Fibroblast of skin of left quadriceps (primary cell): Measurements from ENCODE around the gene FRAS1.
"Not testable (repeated sequence)": the region's sequence is repeated elsewhere in the genome, so short reads cannot be mapped to it uniquely, and the experiment has no call there.

Source experiments
- DNase-seq, 2 experiments: peaks; one replicate each; pipeline ENCODE4 v3.0.0-alpha.2; 2013; ENCODE audit warnings: low read depth in 2 of 2

FRAS1 gene

DNA sequence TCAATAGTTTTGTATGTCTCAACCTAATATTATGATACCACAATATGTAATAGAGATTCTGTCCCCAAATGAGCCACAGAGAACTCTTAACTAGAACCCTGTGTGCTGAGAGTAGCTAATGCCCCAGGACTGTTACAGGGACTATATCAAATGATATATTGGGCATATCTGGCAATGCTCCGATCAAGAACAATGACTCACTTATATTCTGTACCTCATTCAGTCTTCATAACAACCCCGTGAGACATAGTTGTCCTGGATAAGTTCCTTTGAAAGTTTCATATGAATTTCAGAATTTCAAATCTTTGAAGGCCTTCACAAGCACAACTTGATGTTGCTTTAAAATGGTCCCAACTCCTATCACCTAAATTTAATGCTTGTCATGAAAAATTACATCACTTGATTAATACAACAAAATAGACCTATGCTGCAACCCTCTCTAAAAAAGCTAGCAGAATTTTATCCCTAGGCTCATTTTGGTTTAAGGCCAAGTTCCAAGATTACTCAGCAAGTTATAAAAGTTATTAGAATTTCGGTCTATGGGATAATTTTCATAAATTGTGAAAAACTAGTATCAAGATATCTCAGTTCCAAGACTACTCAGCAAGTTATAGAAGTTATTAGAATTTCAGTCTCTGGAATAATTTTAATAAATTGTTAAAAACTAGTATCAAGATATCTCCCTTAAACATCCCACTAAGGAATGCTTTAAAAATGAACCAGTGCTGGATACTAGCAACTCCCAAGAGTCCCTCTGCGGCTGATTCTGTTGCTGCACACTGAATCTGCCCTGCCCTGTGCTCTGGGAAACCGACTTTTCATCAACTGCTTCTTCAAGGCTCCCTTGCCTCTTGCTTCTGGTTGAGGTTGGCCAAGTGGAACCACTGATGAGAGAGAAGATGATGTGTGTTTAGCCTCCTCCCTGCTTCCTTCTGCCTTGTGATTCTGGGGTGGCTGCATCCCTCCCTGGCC lies 488.4 kb downstream of the FRAS1 start:
- no peak for DNase-seq

DNA sequence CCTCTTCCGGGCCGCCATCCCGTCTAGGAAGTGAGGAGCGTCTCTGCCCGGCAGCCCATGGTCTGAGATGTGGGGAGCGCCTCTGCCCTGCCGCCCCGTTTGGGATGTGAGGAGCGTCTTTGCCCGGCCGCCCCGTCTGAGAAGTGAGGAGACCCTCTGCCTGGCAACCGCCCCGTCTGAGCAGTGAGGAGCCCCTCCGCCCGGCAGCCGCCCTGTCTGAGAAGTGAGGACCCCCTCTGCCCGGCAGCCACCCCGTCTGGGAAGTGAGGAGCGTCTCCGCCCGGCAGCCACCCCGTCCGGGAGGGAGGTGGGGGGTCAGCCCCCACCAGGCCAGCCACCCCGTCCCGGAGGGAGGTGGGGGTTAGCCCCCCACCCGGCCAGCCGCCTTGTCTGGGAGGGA lies 490.8 kb downstream of the FRAS1 start:
- not testable (repeated sequence) for DNase-seq

DNA sequence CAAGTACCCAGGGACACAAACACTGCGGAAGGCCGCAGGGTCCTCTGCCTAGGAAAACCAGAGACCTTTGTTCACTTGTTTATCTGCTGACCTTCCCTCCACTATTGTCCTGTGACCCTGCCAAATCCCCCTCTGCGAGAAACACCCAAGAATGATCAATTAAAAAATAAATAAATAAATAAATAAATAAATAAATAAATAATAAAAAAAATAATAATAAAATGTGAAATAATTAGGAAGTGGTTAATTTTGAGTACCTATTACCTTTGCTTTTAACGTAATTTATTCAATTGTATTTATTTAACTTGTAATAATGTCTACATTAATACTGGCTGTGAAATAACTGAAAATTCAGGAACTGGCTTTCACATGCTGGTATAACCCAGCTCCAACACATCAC lies 491.8 kb downstream of the FRAS1 start:
- DNase-seq: not testable (repeated sequence)

DNA sequence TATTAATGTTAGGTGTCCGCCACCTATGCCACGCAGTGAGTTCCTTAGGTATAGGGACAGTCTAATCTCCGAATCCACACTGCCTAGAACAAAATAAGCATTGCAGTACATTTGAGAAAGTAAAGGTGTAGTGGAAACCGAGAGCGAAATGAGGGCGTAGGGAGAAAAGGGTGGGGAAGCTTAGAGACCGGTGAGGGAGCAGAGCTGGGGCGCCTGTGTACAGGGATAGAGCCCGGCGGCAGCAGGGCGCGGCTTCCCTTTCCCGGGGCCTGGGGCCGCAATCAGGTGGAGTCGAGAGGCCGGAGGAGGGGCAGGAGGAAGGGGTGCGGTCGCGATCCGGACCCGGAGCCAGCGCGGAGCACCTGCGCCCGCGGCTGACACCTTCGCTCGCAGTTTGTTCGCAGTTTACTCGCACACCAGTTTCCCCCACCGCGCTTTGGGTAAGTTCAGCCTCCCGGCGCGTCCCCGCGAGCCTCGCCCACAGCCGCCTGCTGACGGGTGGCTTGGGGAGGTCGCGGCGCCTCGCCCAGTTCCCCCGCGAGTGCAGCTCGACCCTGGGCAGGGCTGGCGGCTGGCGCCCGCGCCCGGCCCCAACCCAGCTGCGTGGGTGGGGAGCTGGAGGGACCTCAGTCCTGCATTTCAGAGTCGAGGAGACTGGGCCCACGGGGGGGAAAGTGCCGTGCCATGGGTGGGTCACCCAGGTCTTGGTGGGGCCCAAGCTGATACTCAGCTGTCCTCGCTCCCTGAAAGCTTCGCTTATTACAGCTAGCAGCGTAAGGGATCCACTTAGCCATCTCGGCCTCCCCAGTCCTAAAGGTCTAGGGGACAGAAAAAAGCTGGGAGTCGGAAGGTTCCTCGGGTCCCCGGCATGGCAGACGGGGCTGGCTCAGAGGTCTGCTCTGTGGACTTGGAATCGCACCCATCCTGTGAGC lies 494.6 kb downstream of the FRAS1 start, which contains the start of gene ANXA3:
Gene ANXA3, plus strand, starts transcription at position 351 of the 932 bp plus-strand sequence. CDS start 2,704 bp downstream, outside the sequence.
- DNase-seq: no peak

DNA sequence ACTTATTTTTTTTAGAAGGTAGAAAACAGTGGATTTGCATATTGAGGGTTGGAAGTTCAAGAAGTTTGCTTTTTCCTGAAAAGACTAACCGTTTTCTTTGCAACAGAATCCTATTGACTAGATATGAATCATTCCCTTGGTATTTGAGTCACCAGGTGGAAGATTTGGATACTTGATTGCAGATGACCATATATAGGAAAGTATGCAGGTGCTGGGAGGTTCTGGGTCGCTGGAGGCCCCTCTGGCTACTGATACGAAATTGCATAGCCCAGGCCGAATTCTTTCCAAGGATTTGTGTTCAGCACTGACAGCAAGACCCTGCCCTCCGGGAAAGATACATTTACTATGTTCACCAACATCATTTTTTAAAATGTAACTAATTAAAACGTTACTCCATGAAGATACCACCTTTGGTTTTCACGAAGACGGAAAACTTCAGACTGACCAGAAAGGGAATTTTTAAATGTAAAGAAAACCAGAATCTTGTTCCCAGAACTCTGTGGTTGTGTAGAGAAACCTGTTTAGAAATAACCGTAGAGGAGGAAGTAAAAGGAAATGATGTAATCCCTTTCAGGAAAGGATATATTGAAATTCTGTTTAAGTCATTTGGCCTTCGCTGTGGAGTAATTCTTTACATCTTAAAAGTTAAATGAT lies 495.4 kb downstream of the FRAS1 start:
- DNase-seq: no peak

DNA sequence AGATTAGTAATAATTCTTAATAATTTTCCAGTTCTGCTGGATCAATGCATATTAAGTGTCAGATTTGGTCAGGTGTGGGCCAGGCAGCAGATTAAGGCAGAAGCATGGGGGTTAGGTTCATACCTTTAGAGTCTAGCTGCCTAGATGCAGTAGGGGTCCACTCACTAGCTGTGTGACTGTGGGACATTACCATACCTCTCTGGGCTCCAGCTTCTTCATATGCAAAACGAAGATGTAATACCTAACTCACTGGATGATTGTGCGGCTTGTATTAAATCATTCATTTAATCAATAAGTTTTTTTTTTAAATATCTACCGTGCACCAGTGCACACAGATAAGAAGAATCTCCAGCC lies 495.9 kb downstream of the FRAS1 start:
- DNase-seq: no peak

DNA sequence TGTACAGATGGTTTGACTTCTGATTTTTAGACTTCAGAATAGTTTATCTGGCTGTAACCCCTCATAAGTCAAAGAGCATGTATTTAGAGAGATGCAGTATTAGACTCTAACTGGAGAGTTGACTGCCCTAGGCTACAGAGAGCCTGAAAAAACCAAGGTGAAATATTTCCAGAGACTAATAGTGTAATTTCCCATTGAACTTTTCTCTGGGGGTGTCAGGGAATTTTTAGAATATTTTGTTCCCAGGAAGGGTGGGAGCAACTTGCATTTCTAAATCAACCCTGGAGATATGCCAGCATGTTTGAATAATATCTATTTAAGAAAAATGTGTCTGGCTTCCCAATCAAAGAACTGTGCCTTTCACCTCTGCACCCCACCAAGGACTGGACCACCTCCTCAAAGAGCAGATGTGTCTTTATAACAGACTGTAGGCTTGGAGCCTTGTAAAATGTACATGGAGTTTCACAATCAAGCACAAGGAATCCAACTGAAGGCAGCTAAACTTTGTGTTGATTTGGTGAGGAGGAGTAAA lies 496.5 kb downstream of the FRAS1 start:
- no peak for DNase-seq

DNA sequence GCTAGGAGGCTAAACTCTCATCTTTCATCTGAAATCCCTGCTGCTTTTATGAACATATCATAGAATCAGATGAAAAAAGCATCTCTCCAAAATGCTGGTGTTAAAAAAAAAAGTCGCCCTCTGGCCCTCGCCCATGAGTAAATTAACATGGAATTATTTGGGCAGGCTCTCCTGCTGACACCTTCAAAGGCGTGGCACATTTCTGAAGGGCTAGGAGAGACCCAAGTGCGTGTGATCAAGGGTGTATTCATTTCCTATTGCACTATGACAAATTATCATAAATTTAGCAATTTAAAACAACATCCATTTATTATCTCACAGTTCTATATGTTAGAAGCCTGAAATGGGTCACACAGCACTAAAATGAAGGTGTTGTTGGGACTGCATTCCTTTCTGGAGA lies 499.5 kb downstream of the FRAS1 start:
- no peak for DNase-seq

DNA sequence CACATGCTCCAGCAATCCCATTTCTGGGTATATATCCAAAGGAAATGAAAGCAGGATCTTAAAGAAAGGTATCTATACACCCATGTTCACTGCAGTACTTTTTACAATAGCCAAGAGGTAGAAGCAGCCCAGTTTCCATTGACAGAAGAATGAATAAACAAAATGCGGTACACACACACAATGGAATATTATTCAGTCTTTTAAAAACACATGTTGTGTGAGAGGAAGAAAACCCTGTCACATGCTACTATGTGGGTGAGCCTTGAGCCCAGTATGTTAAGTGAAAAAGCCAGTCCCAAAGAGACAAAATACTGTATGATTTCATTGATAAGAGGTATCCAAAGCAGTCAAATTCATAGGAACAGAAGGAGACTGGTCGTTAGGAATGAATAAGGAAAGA lies 500.7 kb downstream of the FRAS1 start:
- no peak for DNase-seq

DNA sequence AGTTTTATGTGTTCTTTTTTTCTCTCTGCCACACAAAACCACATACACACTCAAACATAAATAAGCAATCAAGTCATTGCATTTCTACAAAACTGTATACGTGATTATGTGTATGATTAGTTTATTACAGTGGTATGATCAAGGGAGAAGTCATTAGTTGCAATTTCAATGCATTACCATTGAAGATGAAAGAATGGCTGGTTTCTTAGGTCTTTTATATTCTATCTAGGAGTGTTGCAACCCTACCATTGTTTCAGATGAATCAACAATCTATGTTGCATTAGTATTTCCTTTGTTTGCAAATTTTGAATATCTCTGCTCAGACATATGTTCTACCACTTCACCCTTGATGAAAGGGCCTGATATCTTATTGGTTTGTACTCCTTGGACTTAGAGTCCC lies 501.3 kb downstream of the FRAS1 start:
- no peak for DNase-seq

DNA sequence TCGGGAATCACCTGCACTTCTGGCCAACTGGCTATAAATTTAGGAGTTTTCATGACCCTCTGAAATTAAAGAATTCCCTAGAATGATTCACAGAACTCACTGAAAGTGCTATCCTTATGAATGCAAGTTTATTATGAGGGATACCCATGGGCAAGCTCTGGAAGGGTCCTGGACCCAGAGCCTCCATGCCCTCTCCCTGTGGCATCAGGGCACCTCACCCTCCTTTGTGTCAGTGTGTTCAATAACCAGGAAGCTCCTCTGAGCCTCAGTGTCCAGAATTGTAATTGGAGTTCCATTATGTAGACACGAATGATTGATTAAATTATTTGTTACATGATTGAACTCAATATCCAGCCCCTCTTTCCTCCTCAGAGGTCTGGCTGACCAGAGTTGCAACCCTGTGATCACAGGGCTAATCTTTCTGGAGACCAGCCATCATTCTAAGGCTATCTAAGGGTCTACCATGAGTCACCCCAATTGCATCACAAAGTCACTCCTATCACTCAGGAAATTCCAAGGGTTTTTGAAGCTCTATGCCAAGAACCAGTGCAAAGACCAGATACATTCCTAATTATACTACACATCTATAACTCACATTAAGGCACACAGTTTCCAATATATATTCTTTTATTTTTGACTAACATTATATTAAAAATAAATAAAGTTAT lies 503.3 kb downstream of the FRAS1 start:
- peak; percentile 69 to 75 for DNase-seq

DNA sequence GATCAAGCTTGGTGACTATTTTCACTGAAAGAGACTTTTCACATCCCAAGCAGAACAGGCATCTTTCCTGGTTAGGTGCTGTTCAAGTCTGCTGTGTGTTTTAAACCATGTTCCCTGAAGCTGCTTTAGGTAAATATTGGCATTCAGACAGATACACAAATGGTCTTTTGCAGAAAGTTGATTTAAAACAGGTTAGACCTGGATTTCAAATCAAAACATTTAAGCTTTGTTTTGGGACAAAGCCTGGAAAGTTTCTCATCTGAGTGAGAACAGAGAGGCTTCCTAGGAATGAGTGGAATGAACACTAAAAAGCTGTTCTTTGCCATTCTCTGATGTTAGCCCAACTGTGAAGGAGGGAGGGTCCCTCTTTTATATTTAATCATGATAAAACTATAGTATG lies 504.6 kb downstream of the FRAS1 start:
- DNase-seq: no peak

DNA sequence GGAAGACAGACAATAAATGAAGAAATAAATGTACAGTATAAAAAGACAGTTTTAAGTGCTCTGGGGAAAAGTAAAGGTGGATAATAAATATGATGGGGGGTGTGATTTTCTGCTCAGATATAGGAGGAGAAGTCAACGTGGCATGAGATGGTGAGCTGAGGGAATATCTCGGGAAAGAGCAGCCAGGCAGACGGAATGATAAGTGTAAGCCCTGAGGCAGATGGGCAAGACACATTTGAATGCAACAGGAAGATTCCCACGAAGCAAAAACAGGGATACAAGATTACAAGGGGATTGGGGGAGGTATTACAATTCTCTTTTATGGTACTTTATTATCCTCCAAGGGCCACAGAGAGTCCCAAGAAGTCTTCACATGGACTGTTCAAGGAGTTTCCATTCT lies 505.6 kb downstream of the FRAS1 start:
- no peak for DNase-seq

DNA sequence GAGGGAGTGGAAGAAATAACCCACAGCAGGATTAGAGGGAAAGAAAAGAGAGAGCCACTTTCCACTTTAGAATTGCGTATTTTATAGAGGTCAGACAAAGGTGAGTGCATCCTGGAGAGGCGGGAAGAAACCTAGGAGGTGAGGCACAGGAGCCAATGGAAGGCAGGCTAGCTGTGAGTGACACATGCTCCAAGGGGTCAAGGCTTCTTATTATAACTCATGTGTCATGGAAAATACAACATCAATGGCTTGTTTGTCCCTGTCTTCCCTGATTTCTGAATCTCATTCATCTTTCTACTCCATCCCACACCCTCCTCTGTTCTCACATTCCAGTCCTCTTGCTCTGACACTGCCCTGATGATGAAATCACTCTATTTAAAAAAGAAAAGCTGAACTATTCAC lies 508.8 kb downstream of the FRAS1 start:
- no peak for DNase-seq

DNA sequence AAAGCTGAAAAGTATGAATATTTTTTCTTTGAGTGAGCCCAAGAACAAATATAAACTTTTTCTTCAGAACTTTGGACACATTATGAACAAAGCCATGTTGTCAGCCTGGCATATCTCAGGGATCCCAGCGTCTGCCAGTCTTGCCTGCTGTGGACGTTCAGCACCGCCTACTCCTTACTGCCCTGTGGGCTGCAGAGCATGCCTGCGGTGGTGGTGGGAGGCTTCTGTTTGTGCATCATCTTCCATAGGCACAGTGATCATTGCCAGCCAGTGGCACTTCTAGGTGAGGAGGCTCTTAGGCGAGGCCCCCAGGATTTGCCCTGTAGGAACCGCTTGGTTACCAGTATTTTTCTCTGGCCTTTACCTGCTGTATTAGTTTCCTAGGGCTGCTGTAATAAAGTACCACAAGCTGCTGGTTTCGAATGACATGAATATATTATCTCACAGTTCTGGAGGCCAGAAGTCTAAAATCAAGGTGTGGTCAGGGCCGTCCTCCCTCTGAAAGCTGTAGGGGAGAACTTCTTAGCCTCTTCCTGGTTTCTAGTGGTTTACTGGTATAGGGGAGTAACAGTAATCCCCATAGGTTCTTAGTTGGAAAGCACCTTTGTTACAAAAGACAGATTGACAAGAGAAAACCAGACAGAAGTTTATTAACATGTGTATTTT lies 509.8 kb downstream of the FRAS1 start:
- DNase-seq: no peak

DNA sequence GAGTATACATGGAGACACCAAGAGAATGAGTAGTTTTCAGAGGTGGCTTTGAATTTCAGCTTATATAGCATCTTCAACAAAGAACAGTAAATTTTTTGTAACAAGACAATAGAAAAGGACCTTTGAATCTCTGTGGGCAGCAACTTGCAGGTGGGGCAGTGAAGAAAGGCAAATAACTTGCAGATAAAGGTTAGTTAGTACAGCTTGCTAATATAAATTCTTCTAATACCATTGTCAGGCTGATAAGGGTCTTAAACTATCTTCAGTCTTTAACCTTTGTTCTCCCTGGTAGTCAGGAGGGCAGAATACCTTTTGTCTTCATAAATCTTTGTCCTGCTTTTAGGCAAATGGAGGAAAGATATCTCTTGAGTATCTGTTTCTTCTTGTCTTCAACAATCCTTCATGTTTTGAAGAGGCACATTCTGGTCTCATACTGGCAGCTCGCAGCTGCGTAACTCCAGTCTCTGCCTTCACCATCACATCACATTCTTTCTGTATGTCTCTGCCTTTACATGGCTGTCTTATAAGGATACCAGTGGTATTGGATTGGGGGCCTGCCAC lies 510.5 kb downstream of the FRAS1 start:
- DNase-seq: no peak

DNA sequence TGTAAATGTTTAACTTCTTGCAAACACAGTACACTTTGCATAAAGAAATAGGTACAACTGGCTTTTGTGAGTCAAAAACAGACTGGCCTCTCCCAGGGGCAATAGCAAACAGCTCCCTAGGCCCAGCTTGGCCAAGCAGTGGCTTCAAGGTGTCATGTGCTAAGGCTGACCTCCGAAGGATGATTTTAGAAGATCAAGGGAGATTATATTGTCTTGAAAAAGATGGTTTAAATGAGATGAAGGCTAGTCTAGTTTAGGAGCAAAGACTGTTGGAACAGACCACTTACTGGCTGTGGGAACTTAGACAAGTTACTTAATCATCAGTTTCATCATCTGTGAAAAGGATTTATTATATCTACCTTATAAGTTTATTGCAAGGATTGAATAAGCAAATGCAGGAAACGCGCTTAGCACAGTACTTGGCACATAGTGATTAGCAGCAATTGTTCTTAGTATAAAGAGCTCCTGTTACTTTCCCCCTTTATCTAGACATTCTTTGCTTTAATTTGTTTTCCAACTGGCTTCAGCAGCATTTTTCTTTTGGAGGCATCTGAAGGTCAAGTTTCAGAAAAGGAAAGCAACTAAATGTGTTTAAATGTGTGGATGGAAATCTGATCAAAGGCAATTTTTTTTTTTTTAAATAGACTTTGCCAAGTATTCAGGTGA lies 511.6 kb downstream of the FRAS1 start:
- DNase-seq: no peak

DNA sequence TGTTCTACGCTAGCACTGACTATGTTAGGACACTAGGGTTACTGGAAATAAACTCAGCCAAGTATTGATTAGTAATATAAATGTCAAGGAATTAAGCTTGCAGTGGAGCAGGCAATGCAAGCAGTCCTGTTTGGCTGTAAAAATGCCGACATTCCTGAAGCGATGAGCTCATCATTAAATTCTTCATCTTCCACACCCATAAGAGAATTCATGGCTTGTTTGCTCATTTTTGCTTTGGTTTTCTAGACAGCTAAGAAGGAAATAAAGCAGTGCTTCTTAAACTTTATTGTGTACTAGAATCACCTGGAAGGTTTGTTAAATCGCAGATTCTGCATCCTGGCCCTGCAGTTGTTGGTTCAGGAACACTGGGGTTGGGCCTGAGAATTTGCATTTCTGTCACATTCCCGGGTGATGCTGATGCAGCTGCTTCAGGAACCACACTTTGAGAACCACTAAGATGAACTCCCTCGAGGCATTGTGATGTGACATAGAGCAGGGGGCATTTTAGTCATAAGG lies 512.2 kb downstream of the FRAS1 start:
- peak; percentile 72 for DNase-seq

DNA sequence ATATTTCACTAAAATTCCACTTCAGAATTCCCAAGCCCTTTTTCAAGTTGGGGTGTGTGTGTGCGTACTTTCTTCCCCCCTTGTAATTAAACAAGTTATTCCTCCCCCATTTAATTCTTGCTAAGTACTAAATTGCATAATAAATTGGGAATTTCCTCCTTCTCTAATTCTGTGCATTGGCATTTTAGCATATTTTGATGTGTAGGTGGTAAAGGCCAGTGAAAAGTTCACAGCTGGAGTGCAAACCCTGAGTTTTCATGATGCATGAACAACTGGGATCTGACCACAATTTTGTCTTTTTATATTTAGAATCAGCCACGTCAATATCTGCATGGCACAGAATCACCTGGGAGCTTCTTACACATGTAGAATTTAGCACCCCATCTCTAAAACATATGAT lies 513.0 kb downstream of the FRAS1 start:
- no peak for DNase-seq

DNA sequence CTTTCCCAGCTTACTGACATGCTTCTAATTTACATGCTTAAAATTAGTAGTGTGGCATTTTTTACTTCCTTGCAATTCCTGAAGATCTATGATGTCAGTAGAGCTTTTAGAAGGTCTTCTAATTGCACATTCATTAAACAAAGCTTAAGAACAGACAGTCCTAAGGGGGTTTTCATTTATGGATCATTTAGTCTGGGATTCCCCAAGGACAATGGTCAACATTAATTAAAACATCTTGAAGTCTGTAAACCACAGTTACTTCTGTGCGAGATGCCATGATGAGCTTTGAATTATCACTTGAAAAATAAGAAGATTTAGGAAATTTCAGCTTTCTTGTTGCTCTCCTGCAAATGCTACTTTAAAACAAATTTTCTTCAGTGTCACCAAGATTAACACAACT lies 514.7 kb downstream of the FRAS1 start:
- no peak for DNase-seq
